ENCODE results near the gene ZFYVE27.

The ZFYVE27 gene

GRCh38 chr10:97771913-97772823 is 35.2 kb downstream of the ZFYVE27 start, which contains the start of gene SFRP5:
TSS of gene SFRP5 (minus strand) at chr10:97771999. CDS start at chr10:97771833, 166 bp downstream.
- DNase-seq: no peak

DNA sequence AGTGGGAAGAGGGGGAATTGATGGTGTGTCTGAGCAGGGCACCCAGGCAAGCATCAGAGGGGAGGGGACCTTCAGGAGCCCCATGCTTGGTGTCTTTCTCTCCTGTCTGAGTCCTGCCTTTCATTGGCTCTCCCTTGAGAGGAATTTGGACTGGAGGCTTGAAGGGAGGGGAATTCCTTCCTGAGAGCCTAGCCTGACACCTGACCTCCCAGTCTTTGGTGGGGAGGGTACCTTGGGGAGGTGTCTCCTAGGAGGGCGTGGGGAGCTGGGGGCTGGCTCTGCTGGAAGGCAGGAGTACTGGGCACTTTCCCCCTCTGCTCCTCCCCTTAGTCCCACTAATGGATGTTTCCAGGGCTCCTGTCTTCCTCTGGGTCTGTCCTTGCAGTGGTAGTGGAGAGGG is 36.2 kb downstream of the ZFYVE27 start:
- DNase-seq: no peak

GRCh38 chr10:97774811-97775294 is 37.9 kb downstream of the ZFYVE27 start:
- no peak for DNase-seq

GRCh38 chr10:97777143-97777542 is 40.2 kb downstream of the ZFYVE27 start:
- DNase-seq: no peak

DNA sequence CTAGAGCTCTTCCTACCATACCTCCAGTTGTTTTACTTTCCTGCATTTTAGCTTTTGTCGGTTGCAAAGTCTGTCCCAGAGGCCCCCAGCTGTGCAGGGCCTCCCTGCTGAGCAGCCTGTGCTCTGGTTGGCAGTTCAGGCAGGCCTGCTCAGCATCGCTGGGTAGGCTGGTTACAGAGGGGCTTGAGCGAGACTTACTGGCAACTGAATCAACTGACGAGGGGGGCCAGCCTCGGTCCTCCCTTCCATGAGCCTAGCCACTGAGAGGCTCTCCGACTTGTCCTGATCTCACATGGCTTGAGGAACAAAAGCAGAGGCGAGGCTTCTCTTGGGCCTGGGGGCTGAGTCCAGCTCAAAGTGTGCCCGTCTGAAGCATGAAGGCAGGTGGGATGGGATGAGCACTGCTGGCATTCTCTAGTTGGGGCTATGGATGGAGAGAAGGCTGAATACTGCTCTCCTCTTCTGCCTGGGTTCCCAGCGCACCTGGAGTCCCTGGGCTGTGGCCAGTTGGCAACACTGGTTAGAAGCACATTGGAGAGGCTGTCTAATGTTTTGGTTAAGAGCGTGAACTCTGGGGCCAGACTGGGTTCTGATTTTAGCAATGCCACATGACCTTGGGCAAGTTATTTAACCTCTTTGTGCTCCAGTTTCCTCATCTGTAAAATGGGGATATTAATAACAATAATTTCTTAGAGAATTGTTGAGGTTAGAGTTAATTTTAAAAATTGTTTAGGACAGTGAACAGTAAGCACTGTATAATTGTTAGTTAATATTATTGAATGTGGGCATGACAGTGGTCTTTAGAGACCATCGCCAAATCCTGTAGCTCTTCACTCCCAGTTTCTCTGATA is 41.7 kb downstream of the ZFYVE27 start:
- DNase-seq: no peak

DNA sequence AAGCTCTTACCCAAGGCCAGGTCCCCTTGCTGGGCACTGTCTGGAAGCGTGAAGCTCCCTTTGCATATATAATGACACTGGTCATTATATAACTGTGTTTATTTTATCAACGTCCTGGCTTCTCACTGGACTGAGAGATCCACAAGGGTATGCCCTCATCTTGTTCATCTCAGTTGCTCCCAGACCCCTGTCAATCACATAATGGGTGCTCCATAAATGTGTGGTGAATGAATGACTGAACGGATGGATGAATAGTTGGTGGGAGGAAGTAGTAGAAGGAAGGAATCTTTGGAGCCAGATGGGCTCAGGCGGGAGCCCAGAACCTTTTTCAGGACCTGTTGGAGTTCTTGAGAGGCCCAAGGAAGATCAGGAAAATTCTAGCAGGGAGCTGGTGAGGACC is 42.6 kb downstream of the ZFYVE27 start:
- DNase-seq: no peak

GRCh38 chr10:97779975-97780374 is 43.0 kb downstream of the ZFYVE27 start:
- DNase-seq: no peak

DNA sequence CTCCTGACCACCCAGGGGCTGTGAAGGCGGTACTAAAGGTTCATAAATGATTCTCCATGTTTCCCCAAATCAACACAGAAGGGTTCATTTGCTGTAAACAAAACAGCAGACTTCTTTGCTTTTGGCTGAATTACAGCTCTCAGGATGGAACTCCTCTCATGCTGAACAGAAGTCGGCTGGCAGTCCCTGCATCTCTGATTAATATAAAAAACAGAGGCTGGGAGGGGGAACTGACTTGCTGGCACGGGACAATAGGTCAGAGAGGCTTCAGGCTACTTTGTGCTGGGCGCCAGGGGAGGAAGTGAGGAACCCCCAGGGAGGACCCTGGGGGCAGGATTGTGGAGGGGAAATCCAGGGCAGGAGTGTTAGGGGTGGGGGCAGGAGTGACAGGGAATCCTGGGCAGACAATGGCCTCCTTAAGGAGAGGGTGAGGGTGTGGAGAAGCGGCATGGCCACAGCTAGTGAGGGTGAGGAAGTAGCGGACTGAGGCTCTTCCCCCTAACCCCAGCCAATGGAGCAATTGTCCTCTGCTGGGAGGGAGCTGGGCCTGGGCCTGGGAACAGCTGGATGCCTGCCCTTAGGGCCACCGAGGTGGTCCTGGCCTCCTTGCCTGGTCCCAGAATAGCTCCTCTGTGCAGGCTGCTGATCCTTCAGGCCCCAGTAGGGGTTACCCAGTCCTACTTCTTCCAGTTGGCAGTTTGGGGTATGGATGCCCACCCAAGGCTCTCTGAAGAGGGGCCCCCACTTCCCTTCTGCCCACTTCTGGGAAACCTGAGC is 44.1 kb downstream of the ZFYVE27 start:
- DNase-seq: no peak

DNA sequence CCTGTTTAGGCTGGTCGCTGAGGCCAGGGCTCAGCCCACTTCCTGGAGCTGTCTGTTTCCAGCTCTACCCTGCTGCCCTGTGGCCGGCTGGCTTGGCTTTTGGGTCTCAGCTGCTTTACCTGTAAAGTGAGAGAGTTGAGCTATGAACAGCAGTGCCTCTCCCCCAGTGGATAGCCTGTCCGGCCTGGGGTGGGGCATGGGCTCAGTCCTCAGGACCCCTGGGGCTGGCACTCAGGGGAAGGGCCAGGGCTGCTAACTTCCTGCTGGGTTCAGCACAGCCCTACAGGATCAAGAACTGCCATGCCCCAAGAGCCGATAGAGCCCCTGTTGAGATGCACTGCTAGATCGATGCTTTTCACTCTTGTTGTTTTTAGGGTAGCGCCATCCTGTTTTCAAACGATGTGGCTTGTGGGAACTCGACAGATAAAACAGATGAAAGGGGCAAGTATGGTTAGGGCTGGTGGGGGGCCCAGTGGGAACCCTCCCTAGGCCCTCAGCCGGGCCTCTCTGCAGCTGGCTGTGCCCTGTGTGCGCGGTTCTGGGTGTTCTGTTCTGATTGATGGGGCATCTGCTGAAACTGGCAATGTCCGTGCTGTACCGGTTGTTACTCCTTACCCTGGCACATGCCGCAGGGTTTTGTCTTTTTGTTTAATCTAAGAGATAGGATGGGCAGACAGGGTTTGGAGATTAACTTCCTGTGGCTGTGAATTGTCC is 44.8 kb downstream of the ZFYVE27 start:
- DNase-seq: no peak

DNA sequence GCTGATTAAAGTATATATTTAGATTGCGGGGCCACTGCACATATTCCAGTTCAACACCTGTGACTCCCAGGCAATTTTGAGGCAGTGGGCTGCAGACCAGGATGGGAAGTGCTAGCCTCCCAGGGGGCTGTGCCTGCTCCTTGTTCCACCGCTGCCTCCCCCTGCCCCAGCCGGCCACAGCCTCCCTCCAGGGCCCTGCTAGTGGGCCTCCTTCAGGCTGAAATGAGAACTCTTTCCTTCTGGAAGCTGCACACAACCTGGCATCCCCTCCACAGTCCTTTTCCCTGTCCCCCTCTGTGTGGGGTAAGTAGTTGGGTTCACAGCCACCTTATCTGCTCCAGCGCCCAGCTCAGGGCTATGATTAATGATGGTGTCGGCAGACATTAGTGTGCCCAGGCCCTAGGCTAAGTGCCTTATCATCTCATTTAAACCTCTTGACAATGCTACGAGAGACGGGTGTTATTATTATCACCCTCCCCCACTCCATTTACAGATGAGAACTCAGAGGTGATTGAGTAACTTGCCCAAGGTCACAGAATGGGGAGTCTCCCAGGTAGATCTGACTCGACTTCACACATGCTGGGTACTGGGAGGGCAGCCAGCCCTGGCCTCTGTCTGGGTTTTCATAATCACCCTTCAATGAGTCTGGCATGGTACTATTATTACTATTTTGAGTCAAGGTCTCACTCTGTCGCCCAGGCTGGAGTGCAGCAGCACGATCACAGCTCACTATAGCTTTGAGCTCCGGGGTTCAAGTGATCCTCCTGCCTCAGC is 45.7 kb downstream of the ZFYVE27 start:
- DNase-seq: no peak

- DNase-seq: no peak
Observed at GRCh38 chr10:97784200-97784810, 47.4 kb downstream of the ZFYVE27 start.

DNA sequence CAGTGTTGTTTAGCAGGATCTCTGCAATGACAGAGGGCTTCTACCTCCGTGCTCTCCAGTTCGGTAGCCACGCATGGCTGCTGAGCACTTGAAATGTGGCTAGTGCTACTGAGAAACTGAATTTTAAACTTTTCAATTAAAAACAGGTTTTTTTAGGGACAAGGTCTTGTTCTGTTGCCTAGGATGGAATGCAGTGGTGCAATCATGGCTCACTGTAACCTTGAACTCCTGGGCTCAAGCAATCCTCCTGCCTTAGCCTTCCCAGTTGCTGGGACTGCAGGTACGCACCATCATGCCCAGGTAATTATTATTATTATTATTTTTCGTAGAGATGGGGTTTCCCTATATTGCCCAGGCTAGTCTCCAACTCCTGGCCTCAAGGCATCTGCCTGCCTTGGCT is 48.3 kb downstream of the ZFYVE27 start:
- no peak for DNase-seq

DNA sequence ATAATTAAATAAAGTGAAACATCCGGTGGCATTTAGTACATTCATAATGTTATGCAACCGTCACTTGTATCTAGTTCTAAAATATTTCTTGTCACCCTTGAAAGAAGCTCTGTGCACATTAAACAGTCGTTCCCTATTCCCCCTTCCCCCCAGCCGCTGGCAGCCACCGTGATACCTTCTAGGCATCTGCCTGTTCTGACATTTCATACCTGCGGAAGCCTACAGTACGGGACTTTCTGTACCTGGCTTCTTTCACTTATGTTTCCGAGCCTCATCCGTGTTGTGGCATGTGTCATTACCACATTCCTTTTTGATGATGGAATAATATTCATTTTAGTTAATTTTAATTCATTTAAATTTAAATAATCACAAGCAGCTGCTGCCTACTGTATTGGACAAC is 48.8 kb downstream of the ZFYVE27 start:
- DNase-seq: no peak

GRCh38 chr10:97788552-97789442 is 51.9 kb downstream of the ZFYVE27 start:
- no peak for DNase-seq

GRCh38 chr10:97789770-97790397 is 53.0 kb downstream of the ZFYVE27 start:
- no peak for DNase-seq

- peak; percentile 62 for DNase-seq
Observed at GRCh38 chr10:97791824-97792721, 55.1 kb downstream of the ZFYVE27 start.

GRCh38 chr10:97795886-97796285 is 59.0 kb downstream of the ZFYVE27 start:
- DNase-seq: no peak

DNA sequence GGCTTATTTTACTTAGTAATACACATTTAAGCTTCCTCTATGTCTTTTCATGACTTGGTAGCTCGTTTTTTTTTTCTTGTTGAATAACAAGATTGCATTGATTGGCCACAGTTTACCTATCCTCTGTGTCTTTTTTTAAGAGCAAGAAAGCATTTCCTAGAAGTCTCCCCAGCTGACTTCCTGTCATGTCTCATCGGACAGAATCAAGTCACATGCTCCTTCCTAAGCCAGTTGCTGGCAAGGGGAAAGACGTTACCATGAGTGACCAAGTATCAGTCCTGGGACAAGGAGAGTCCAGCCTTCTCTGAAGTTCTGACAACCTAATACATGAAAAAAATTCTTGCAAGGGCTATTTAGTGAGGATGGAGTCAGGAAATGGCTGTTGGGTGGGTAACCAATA is 59.7 kb downstream of the ZFYVE27 start:
- DNase-seq: peak; percentile 24
